ENCODE results near the gene ZNF133.

The ZNF133 gene

DNA sequence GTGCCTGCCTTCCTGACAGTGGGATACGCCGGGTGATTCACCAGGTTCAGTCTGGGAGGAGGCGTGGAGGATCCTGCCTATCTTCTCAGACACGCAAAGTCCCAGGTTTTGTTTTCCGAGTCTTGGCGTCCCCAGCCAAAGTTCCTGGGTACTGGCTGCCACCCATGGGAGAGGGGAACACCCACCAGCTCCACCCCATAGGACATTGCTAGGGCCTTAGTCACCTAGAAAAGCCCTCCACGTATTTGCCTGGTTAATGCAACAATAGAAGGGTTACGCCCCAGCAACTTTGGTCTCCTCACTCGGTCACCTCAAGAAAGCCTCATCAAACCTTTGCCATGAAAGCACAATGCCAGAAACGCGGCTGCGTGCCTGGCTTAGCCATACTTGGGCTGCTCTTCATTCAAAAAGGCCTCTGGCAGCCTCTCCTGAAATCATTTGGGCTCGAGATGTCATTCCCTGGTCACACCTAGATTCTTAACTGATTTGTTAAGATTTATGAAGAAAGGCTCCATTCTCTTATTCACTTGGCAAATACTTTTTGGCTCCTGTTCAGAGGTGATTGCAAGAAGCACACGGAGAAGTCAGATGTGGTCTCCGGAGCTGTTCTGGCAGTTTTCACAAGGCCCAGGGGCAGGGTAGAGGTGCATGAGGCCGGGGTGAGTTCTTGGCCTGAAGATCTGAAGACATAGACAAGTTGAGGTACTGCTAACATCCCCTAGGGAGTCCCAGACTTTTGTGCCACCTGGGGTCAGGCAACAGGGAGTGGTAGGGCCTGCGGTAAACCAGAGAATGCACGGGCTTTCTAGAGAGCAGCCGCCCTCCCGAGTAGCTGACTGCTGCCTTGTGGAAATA is 35.5 kb upstream of the ZNF133 start:
- no CpG with 5 or more reads among the region's 20 CpGs for WGBS (ENCODE audit: extremely low coverage, insufficient coverage, low lambda C conversion rate)
- no peak for DNase-seq
- no peak overlapping the region for H3K4me3 ChIP-seq (ENCODE audit: low read length)

DNA sequence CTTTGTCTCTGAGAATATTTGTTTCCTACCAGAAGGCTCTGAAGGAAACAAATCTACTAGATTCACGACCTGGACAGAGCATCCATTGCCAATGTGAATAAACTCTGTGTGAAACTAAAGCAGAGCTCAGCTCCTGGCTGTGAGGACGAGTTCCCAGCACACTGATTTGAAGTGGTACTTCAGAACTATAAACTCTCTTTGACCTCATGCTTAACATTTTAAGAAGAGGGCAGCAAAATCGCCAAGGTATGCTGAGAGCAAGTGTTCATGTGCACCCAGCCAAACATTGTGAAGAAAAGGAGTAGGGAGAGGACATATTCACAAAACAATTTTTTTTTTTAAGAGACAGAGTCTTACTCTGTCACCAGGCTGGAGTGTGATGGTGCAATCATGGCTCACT is 33.7 kb upstream of the ZNF133 start:
- H3K9ac ChIP-seq (ENCODE audit: low read length), result no peak overlapping the region
- H2BK15ac ChIP-seq (replicated peaks; ENCODE audit: low read depth), result no peak overlapping the region
- H3K79me1 ChIP-seq (ENCODE audit: low read length), result no peaks in the 10 kb centered on the region
- no peak overlapping the region for H3K27ac ChIP-seq (ENCODE audit: low read depth, low read length)
- H3K27me3 ChIP-seq (ENCODE audit: insufficient read depth, low read length, poor library complexity), result no peaks in the 10 kb centered on the region
- no peak overlapping the region for H2AK5ac ChIP-seq (ENCODE audit: low read length)
- H2BK5ac ChIP-seq (ENCODE audit: low read length), result no peak overlapping the region
- no peak overlapping the region for H2BK120ac ChIP-seq (ENCODE audit: low read depth, low read length)
- no CpG with 5 or more reads among the region's 3 CpGs for WGBS (ENCODE audit: extremely low coverage, insufficient coverage, low lambda C conversion rate)
- no peaks in the 10 kb centered on the region for H3K79me2 ChIP-seq (ENCODE audit: control insufficient read depth, insufficient read depth, low read length)
- no peak overlapping the region for H3K4me2 ChIP-seq (ENCODE audit: low read length)
- no peak overlapping the region for H3K23ac ChIP-seq (ENCODE audit: low read length)
- no peak for DNase-seq
- no peak overlapping the region for H3K56ac ChIP-seq (ENCODE audit: low read length)
- no peak overlapping the region for H3K18ac ChIP-seq (ENCODE audit: low read length)
- no peak overlapping the region for H3K4me3 ChIP-seq (ENCODE audit: low read length)
- no peaks in the 10 kb centered on the region for H3K36me3 ChIP-seq (ENCODE audit: control insufficient read depth, insufficient read depth, low read length)
- H3K4me1 ChIP-seq (ENCODE audit: control insufficient read depth, low read depth, low read length), result no peaks in the 10 kb centered on the region
- H3K4ac ChIP-seq (ENCODE audit: low read depth, low read length), result no peak overlapping the region
- H4K8ac ChIP-seq (ENCODE audit: low read depth, low read length), result no peak overlapping the region
- no peak overlapping the region for H4K5ac ChIP-seq (ENCODE audit: low read length)

More for the DNA sequence above, 35.5 kb upstream of the ZNF133 start:
- no peak overlapping the region for H3K27ac ChIP-seq (ENCODE audit: low read depth, low read length)
- no peak overlapping the region for H3K4me2 ChIP-seq (ENCODE audit: low read length)
- H2AK5ac ChIP-seq (ENCODE audit: low read length), result no peak overlapping the region
- H4K5ac ChIP-seq (ENCODE audit: low read length), result no peak overlapping the region
- no peak overlapping the region for H3K9ac ChIP-seq (ENCODE audit: low read length)
- H3K4me1 ChIP-seq (ENCODE audit: control insufficient read depth, low read depth, low read length), result no peaks in the 10 kb centered on the region
- no peaks in the 10 kb centered on the region for H3K79me1 ChIP-seq (ENCODE audit: low read length)
- no peak overlapping the region for H3K23ac ChIP-seq (ENCODE audit: low read length)
- H4K8ac ChIP-seq (ENCODE audit: low read depth, low read length), result no peak overlapping the region
- no peak overlapping the region for H2BK120ac ChIP-seq (ENCODE audit: low read depth, low read length)
- H3K27me3 ChIP-seq (ENCODE audit: insufficient read depth, low read length, poor library complexity), result no peaks in the 10 kb centered on the region
- H3K56ac ChIP-seq (ENCODE audit: low read length), result no peak overlapping the region
- H2BK5ac ChIP-seq (ENCODE audit: low read length), result no peak overlapping the region
- H3K4ac ChIP-seq (ENCODE audit: low read depth, low read length), result no peak overlapping the region
- H2BK15ac ChIP-seq (replicated peaks; ENCODE audit: low read depth), result no peak overlapping the region
- no peaks in the 10 kb centered on the region for H3K79me2 ChIP-seq (ENCODE audit: control insufficient read depth, insufficient read depth, low read length)
- H3K36me3 ChIP-seq (ENCODE audit: control insufficient read depth, insufficient read depth, low read length), result no peaks in the 10 kb centered on the region
- H3K18ac ChIP-seq (ENCODE audit: low read length), result no peak overlapping the region

DNA sequence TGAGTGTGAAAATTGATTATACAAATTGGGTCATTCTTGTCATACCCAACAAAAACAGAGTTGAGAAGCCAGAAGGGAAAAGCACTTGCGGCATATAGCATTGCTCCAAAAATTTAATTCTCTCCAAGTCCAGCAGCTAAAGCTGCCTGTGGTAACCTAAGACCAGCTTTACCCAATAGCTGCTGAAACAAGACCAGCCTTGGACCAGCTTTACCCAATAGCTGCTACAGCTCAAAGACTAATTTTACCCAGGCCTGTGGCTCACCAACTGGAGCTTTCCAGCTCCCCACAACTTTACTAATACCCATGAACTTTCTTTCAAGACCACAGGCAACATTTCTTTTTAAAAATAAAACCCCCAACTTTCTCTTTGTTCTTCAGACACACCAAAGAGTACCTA is 32.8 kb upstream of the ZNF133 start:
- no peak overlapping the region for H2BK15ac ChIP-seq (replicated peaks; ENCODE audit: low read depth)
- no peak overlapping the region for H4K8ac ChIP-seq (ENCODE audit: low read depth, low read length)
- no peak overlapping the region for H3K56ac ChIP-seq (ENCODE audit: low read length)
- no peaks in the 10 kb centered on the region for H3K79me1 ChIP-seq (ENCODE audit: low read length)
- H3K4me1 ChIP-seq (ENCODE audit: control insufficient read depth, low read depth, low read length), result no peaks in the 10 kb centered on the region
- no peak overlapping the region for H4K5ac ChIP-seq (ENCODE audit: low read length)
- H3K36me3 ChIP-seq (ENCODE audit: control insufficient read depth, insufficient read depth, low read length), result no peaks in the 10 kb centered on the region
- H2BK120ac ChIP-seq (ENCODE audit: low read depth, low read length), result no peak overlapping the region
- H3K4me2 ChIP-seq (ENCODE audit: low read length), result no peak overlapping the region
- no peak overlapping the region for H3K23ac ChIP-seq (ENCODE audit: low read length)
- no peaks in the 10 kb centered on the region for H3K79me2 ChIP-seq (ENCODE audit: control insufficient read depth, insufficient read depth, low read length)
- H3K4ac ChIP-seq (ENCODE audit: low read depth, low read length), result no peak overlapping the region
- WGBS (ENCODE audit: extremely low coverage, insufficient coverage, low lambda C conversion rate), result no CpG with 5 or more reads among the region's 1 CpG
- no peak overlapping the region for H3K27ac ChIP-seq (ENCODE audit: low read depth, low read length)
- no peak overlapping the region for H3K18ac ChIP-seq (ENCODE audit: low read length)
- H3K27me3 ChIP-seq (ENCODE audit: insufficient read depth, low read length, poor library complexity), result no peaks in the 10 kb centered on the region
- DNase-seq, result no peak
- no peak overlapping the region for H2AK5ac ChIP-seq (ENCODE audit: low read length)
- no peak overlapping the region for H3K9ac ChIP-seq (ENCODE audit: low read length)
- no peak overlapping the region for H2BK5ac ChIP-seq (ENCODE audit: low read length)
- H3K4me3 ChIP-seq (ENCODE audit: low read length), result no peak overlapping the region

DNA sequence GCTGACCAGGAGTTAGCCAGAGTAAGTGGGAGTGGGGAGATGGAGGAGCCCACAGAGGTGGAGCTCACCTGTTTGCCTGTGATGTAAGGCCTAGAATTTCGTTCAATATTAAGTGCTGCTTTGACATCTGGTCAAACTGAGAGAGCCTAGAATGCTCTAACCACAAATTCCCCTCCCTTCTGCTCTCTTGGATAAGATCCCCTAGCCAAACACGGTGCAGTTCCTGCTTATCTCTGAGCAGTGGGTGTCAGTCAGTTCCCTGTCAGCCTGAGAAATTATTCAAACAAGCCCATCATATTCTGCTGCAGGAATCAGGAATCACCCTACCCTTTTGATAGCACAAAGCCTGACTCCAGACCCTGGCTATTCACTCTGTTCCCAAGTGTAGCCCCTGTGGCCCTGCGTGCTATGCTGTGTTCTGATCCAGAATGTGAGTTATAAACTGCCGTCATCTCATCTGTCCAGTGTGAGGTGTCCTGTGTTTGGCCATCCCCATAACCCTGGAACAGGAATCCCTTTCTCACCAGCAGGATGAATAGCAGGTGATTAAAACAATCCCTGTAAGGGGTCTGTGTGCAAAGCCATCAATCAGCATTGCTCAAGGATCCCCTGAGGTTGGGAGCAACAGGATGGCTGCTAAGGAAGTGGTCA is 31.8 kb upstream of the ZNF133 start:
- no peak overlapping the region for H3K9ac ChIP-seq (ENCODE audit: low read length)
- H3K79me2 ChIP-seq (ENCODE audit: control insufficient read depth, insufficient read depth, low read length), result no peaks in the 10 kb centered on the region
- H2BK120ac ChIP-seq (ENCODE audit: low read depth, low read length), result no peak overlapping the region
- no peak overlapping the region for H4K8ac ChIP-seq (ENCODE audit: low read depth, low read length)
- no peak overlapping the region for H2BK5ac ChIP-seq (ENCODE audit: low read length)
- H3K23ac ChIP-seq (ENCODE audit: low read length), result no peak overlapping the region
- H3K27ac ChIP-seq (ENCODE audit: low read depth, low read length), result no peak overlapping the region
- H3K4ac ChIP-seq (ENCODE audit: low read depth, low read length), result no peak overlapping the region
- H4K5ac ChIP-seq (ENCODE audit: low read length), result no peak overlapping the region
- no peak overlapping the region for H3K4me2 ChIP-seq (ENCODE audit: low read length)
- no peak overlapping the region for H2AK5ac ChIP-seq (ENCODE audit: low read length)
- no peaks in the 10 kb centered on the region for H3K4me1 ChIP-seq (ENCODE audit: control insufficient read depth, low read depth, low read length)
- no peak overlapping the region for H3K56ac ChIP-seq (ENCODE audit: low read length)
- no peak for DNase-seq
- no peaks in the 10 kb centered on the region for H3K79me1 ChIP-seq (ENCODE audit: low read length)
- no peak overlapping the region for H3K18ac ChIP-seq (ENCODE audit: low read length)
- no CpG with 5 or more reads among the region's 4 CpGs for WGBS (ENCODE audit: extremely low coverage, insufficient coverage, low lambda C conversion rate)
- H3K36me3 ChIP-seq (ENCODE audit: control insufficient read depth, insufficient read depth, low read length), result no peaks in the 10 kb centered on the region
- no peak overlapping the region for H3K4me3 ChIP-seq (ENCODE audit: low read length)
- H3K27me3 ChIP-seq (ENCODE audit: insufficient read depth, low read length, poor library complexity), result no peaks in the 10 kb centered on the region
- H2BK15ac ChIP-seq (replicated peaks; ENCODE audit: low read depth), result no peak overlapping the region

DNA sequence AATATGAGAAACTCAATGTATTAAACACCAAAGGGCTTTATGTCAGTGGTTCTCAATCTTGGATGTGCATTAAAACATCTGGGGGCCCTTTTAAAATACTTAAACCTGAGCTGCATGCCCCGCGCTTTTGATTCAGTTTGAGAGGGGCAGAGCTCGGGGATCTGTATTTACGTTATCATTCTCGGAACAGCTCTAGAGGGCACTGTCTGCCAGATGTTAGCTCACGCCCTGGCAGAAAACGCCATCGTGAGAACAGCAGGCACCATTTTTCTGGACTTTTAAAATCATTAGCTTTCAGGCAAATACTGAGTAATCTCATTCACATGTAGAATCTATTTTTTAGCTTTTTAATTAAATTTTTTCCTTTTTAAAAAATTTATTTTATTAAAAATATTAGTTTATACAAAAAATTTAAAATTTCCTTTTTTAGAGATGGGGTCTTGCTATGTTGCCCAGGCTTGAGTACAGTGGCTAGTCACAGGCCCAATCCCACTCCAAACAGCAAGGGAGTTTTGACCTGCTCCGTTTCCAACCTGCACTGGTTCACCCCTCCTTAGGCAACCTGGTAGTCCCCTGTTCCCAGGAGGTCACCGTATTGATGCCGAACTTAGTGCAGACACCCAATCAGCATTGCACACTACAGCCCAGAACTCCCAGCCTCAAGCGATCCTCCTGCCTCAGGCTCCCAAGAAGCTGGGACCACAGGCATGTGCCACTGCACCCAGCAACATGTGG is 30.0 kb upstream of the ZNF133 start:
- Histone ChIP-seq H3K4me3 (ENCODE audit: low read length) (no peak overlapping the region), H3K27me3 (ENCODE audit: insufficient read depth, low read length, poor library complexity) (no peaks in the 10 kb centered on the region), H3K4me2 (ENCODE audit: low read length) (no peak overlapping the region), H4K5ac (ENCODE audit: low read length) (no peak overlapping the region), H2AK5ac (ENCODE audit: low read length) (no peak overlapping the region), H3K36me3 (ENCODE audit: control insufficient read depth, insufficient read depth, low read length) (no peaks in the 10 kb centered on the region), H2BK5ac (ENCODE audit: low read length) (no peak overlapping the region), H3K9ac (ENCODE audit: low read length) (no peak overlapping the region), H3K18ac (ENCODE audit: low read length) (no peak overlapping the region), H3K27ac (ENCODE audit: low read depth, low read length) (no peak overlapping the region), H2BK15ac (replicated peaks; ENCODE audit: low read depth) (no peak overlapping the region), H4K8ac (ENCODE audit: low read depth, low read length) (no peak overlapping the region), H3K4me1 (ENCODE audit: control insufficient read depth, low read depth, low read length) (no peaks in the 10 kb centered on the region), H3K79me1 (ENCODE audit: low read length) (no peaks in the 10 kb centered on the region), H3K4ac (ENCODE audit: low read depth, low read length) (no peak overlapping the region), H3K56ac (ENCODE audit: low read length) (no peak overlapping the region), H3K23ac (ENCODE audit: low read length) (no peak overlapping the region), H2BK120ac (ENCODE audit: low read depth, low read length) (no peak overlapping the region), H3K79me2 (ENCODE audit: control insufficient read depth, insufficient read depth, low read length) (no peaks in the 10 kb centered on the region)
- WGBS (ENCODE audit: extremely low coverage, insufficient coverage, low lambda C conversion rate), result no CpG with 5 or more reads among the region's 12 CpGs
- DNase-seq, result no peak

Measured in mesendoderm (in vitro differentiated cells).